H1 (cell line): ENCODE results near the gene ITPK1. TPM values are rescaled to one million over a fixed set of nuclear protein-coding genes. Genes with fewer than 3 reads are reported as not detected.

Experiments
- CTCF ChIA-PET: fragments of 300-600 bp; sonication (Branson Sonifier 250); formaldehyde crosslinking; loops from one replicate; lab custom pipeline; 2021; ENCODE audit not compliant: partially characterized antibody; lab: Charles Lee
- POLR2A ChIA-PET: fragments of 300-600 bp; sonication (Branson Sonifier 250); formaldehyde crosslinking; loops from one replicate; lab custom pipeline; 2021; ENCODE audit warnings: inconsistent platforms; ENCODE audit not compliant: partially characterized antibody; lab: Charles Lee
- DNase-seq, 2 experiments: peaks; one replicate each; pipeline versions ENCODE4 v3.0.0 to v3.0.0-alpha.2; 2010 to 2022; ENCODE audit warnings: low spot score in 2 of 2, low read depth in 1 of 2, mixed read lengths in 1 of 2
- FAIRE-seq: peaks from 2 replicates; lab custom pipeline; 2011; peaks lifted over from hg19 to GRCh38; lab: Jason Lieb, UNC
- H2AFZ ChIP-seq: 2 replicates; pipeline ENCODE4 v1.8.1; 2012; ENCODE audit warnings: low read length, inconsistent platforms
- H2AK5ac ChIP-seq: 2 replicates; pipeline ENCODE4 v1.6.1; 2013; ENCODE audit warnings: low read depth, low read length
- H2BK120ac ChIP-seq: replicated peaks from 2 replicates; pipeline ENCODE3; 2013; ENCODE audit warnings: low read depth, low read length, inconsistent platforms
- H2BK12ac ChIP-seq: 2 replicates; pipeline ENCODE4 v1.6.1; 2013; ENCODE audit warnings: low read depth, low read length
- H2BK15ac ChIP-seq: 2 replicates; pipeline ENCODE4 v1.6.1; 2013; ENCODE audit warnings: low read length
- H2BK20ac ChIP-seq: 2 replicates; pipeline ENCODE4 v1.6.1; 2013; ENCODE audit warnings: low read length
- H2BK5ac ChIP-seq: 2 replicates; pipeline ENCODE4 v1.6.1; 2013; ENCODE audit warnings: low read depth, low read length
- H3K14ac ChIP-seq: 2 replicates; pipeline ENCODE4 v1.6.1; 2013; ENCODE audit warnings: inconsistent platforms; ENCODE audit not compliant: insufficient read length
- H3K18ac ChIP-seq: 2 replicates; pipeline ENCODE4 v1.6.1; 2013; ENCODE audit warnings: low read length; ENCODE audit errors: extremely low read depth
- H3K23ac ChIP-seq: 2 replicates; pipeline ENCODE4 v1.6.1; 2013; ENCODE audit warnings: inconsistent platforms; ENCODE audit not compliant: insufficient read length
- H3K23me2 ChIP-seq: 2 replicates; pipeline ENCODE4 v1.6.1; 2013; ENCODE audit warnings: low read depth, low read length
- H3K27ac ChIP-seq: 2 replicates; pipeline ENCODE4 v1.6.1; 2011; ENCODE audit warnings: low read depth, low read length, inconsistent platforms
- H3K27me3 ChIP-seq, 4 experiments: replicated peaks in 1 of 4; 1 replicate in 1 of 4; 2 replicates in 3 of 4; pipeline versions ENCODE4 v1.6.1 to v1.8.1; 2011 to 2013; ENCODE audit warnings: low read length in 3 of 4, mild to moderate bottlenecking in 3 of 4, inconsistent platforms in 2 of 4, mixed read lengths in 2 of 4, moderate library complexity in 1 of 4; ENCODE audit not compliant: control insufficient read depth in 3 of 4, insufficient read depth in 3 of 4; ENCODE audit errors: extremely low read depth in 1 of 4
- H3K36me3 ChIP-seq, 4 experiments: 2 replicates each; pipeline versions ENCODE4 v1.6.1 to v1.8.1; 2011 to 2013; ENCODE audit warnings: mild to moderate bottlenecking in 4 of 4, low read length in 3 of 4, moderate library complexity in 2 of 4, control low read depth in 1 of 4, inconsistent platforms in 1 of 4; ENCODE audit not compliant: insufficient read depth in 4 of 4, control insufficient read depth in 2 of 4
- H3K4ac ChIP-seq: replicated peaks from 2 replicates; pipeline ENCODE3; 2013; ENCODE audit warnings: low read length, low read depth, mixed read lengths, inconsistent platforms; ENCODE audit not compliant: insufficient read length
- H3K4me1 ChIP-seq, 4 experiments: replicated peaks in 1 of 4; 1 replicate in 1 of 4; 2 replicates in 3 of 4; pipeline versions ENCODE4 v1.6.1 to v1.8.1; 2011 to 2013; ENCODE audit warnings: low read length in 3 of 4, inconsistent platforms in 2 of 4, mixed read lengths in 1 of 4; ENCODE audit not compliant: insufficient read depth in 4 of 4, control insufficient read depth in 3 of 4
- H3K4me2 ChIP-seq, 2 experiments: 2 replicates each; pipeline versions ENCODE4 v1.6.1 to v1.8.1; 2011 to 2013; ENCODE audit warnings: low read depth in 2 of 2, low read length in 2 of 2, control low read depth in 1 of 2, inconsistent platforms in 1 of 2, mild to moderate bottlenecking in 1 of 2; ENCODE audit not compliant: insufficient read depth in 1 of 2
- H3K4me3 ChIP-seq, 4 experiments: fragments of 200-600, 300-600 bp in 1 of 4; sonication (generic), shearing (Covaris generic), sonication (Bioruptor Twin) in 1 of 4; 2 replicates each; pipeline versions ENCODE4 v1.5.1 to v1.8.1; 2011 to 2016; ENCODE audit warnings: low read length in 4 of 4, low read depth in 3 of 4, control low read depth in 2 of 4, inconsistent platforms in 2 of 4, mild to moderate bottlenecking in 2 of 4, mixed read lengths in 1 of 4, moderate library complexity in 1 of 4; ENCODE audit not compliant: insufficient read depth in 2 of 4; ENCODE audit errors: extremely low read depth in 1 of 4
- H3K56ac ChIP-seq: replicated peaks from 2 replicates; pipeline ENCODE3; 2013; ENCODE audit warnings: low read depth, mild to moderate bottlenecking, mixed read lengths, low read length, inconsistent platforms; ENCODE audit not compliant: insufficient read length
- H3K79me1 ChIP-seq: 2 replicates; pipeline ENCODE4 v1.6.1; 2013; ENCODE audit warnings: low read depth, low read length, control low read depth
- H3K79me2 ChIP-seq, 2 experiments: 2 replicates each; pipeline versions ENCODE4 v1.6.1 to v1.8.1; 2012 to 2013; ENCODE audit warnings: low read length in 2 of 2, mild to moderate bottlenecking in 2 of 2, inconsistent platforms in 1 of 2; ENCODE audit not compliant: insufficient read depth in 2 of 2, control insufficient read depth in 1 of 2
- H3K9ac ChIP-seq, 4 experiments: replicated peaks in 1 of 4; 1 replicate in 1 of 4; 2 replicates in 3 of 4; pipeline versions ENCODE4 v1.6.1 to v1.8.1; 2011 to 2013; ENCODE audit warnings: low read depth in 3 of 4, low read length in 3 of 4, control low read depth in 2 of 4, mild to moderate bottlenecking in 2 of 4, moderate library complexity in 2 of 4, inconsistent platforms in 1 of 4; ENCODE audit errors: extremely low read depth in 1 of 4
- H3K9me3 ChIP-seq, 2 experiments: 2 replicates each; pipeline versions ENCODE4 v1.6.1 to v1.8.1; 2012 to 2013; ENCODE audit warnings: mild to moderate bottlenecking in 2 of 2, moderate library complexity in 2 of 2, control low read depth in 1 of 2, inconsistent platforms in 1 of 2, low read depth in 1 of 2, low read length in 1 of 2, mixed read lengths in 1 of 2; ENCODE audit not compliant: insufficient read depth in 2 of 2
- H4K20me1 ChIP-seq, 2 experiments: replicated peaks in 1 of 2; 2 replicates each; pipeline versions ENCODE3 to v1.8.1; 2011 to 2013; ENCODE audit warnings: inconsistent platforms in 2 of 2, low read length in 2 of 2, mild to moderate bottlenecking in 1 of 2; ENCODE audit not compliant: insufficient read depth in 2 of 2, control insufficient read depth in 1 of 2
- H4K5ac ChIP-seq: 2 replicates; pipeline ENCODE4 v1.6.1; 2013; ENCODE audit warnings: low read length, low read depth, mixed read lengths, inconsistent platforms; ENCODE audit not compliant: insufficient read length
- H4K8ac ChIP-seq: 2 replicates; pipeline ENCODE4 v1.8.0; 2013; ENCODE audit warnings: mild to moderate bottlenecking, moderate library complexity, low read length, inconsistent platforms; ENCODE audit not compliant: insufficient read depth; ENCODE audit errors: extremely low read depth
- H4K91ac ChIP-seq: replicated peaks from 2 replicates; pipeline ENCODE3; 2013; ENCODE audit warnings: low read length, mixed read lengths, inconsistent platforms; ENCODE audit not compliant: insufficient read length
- ASH2L ChIP-seq: fragments of 200-600, 300-600 bp; sonication (generic); IDR thresholded peaks from one replicate; pipeline ENCODE4 v1.7.1; 2017; ENCODE audit warnings: low read length
- CTBP2 ChIP-seq: IDR thresholded peaks from 2 replicates; pipeline ENCODE4 v1.7.0; 2011; ENCODE audit warnings: borderline replicate concordance, mild to moderate bottlenecking, moderate library complexity, mixed read lengths, low read length; ENCODE audit not compliant: insufficient read depth, insufficient read length
- NANOG ChIP-seq: IDR thresholded peaks from 2 replicates; pipeline ENCODE4 v1.6.1; 2011; ENCODE audit warnings: low read length, low read depth, mild to moderate bottlenecking, inconsistent platforms; ENCODE audit not compliant: insufficient read depth, poor library complexity, severe bottlenecking
- POLR2A ChIP-seq, 2 experiments: IDR thresholded peaks; 1 replicate in 1 of 2; 2 replicates in 1 of 2; pipeline ENCODE4 v1.6.1; 2011; ENCODE audit warnings: low read depth in 2 of 2, low read length in 2 of 2, mild to moderate bottlenecking in 2 of 2; ENCODE audit errors: control extremely low read depth in 1 of 2
- POLR2AphosphoS5 ChIP-seq: IDR thresholded peaks from 2 replicates; pipeline ENCODE4 v1.6.1; 2011; ENCODE audit warnings: low read depth, low read length
- RAD21 ChIP-seq, 2 experiments: IDR thresholded peaks in 1 of 2; conservative IDR thresholded peaks in 1 of 2; 2 replicates each; pipeline ENCODE4 v1.6.1; 2011; ENCODE audit warnings: low read depth in 2 of 2, low read length in 2 of 2, improper control_type of control experiment in 1 of 2, inconsistent platforms in 1 of 2, mild to moderate bottlenecking in 1 of 2, moderate library complexity in 1 of 2
- SRF ChIP-seq: IDR thresholded peaks from 2 replicates; pipeline ENCODE4 v1.6.1; 2011; ENCODE audit warnings: mild to moderate bottlenecking, low read depth, low read length, moderate library complexity
- SUZ12 ChIP-seq: fragments of 200-600 bp; sonication (generic); IDR thresholded peaks from 2 replicates; pipeline ENCODE4 v1.6.1; 2012; ENCODE audit warnings: mild to moderate bottlenecking, inconsistent platforms, low read length, moderate library complexity, mixed read lengths
- TEAD4 ChIP-seq: IDR thresholded peaks from 2 replicates; pipeline ENCODE4 v1.6.1; 2012; ENCODE audit warnings: low read depth, low read length, inconsistent platforms, mixed read lengths
- ZNF274 ChIP-seq: IDR thresholded peaks from 2 replicates; pipeline ENCODE4 v1.7.0; 2012; ENCODE audit warnings: low read length, borderline replicate concordance; ENCODE audit errors: extremely low read depth
- WGBS, 2 experiments: shearing (Covaris generic) in 1 of 2; methylation state at CpG; one replicate each; pipeline versions ENCODE4 v1.1.6 to v1.1.7; 2013 to 2015; ENCODE audit warnings: low lambda C conversion rate in 2 of 2, mixed read lengths in 2 of 2, inconsistent platforms in 1 of 2, low coverage in 1 of 2, missing lambda C conversion rate in 1 of 2; ENCODE audit not compliant: insufficient replicate concordance in 2 of 2, insufficient coverage in 1 of 2, insufficient read length in 1 of 2; ENCODE audit errors: extremely low coverage in 1 of 2, missing lambda C conversion rate in 1 of 2; 5-methylcytosine and 5-hydroxymethylcytosine counted together
- polyA plus RNA-seq, 7 experiments: library from polyadenylated mRNA; depleted of rRNA in 3 of 7; stranded (reverse) in 5 of 7; unstranded in 2 of 7; fragments of >200 nt in 5 of 7; fragments of 200-250 nt in 2 of 7; gene quantifications; 1 replicate in 5 of 7; 2 replicates in 1 of 7; 4 replicates in 1 of 7; pipeline versions ENCODE4 v1.2.1 to v1.2.3, GENCODE V29; 2011 to 2013; ENCODE audit warnings: missing spikeins in 2 of 7, mixed read lengths in 2 of 7
- total RNA-seq: library from RNA; stranded (reverse); fragmentation: NEBNext Ultra II Directional; extraction: Animal tissue kit (Norgen Biotek cat#: 25700); gene quantifications from 2 replicates; pipeline ENCODE4 v1.2.1, GENCODE V29; 2021
- TF ChIP-seq, protein P1 (sequence below): IDR thresholded peaks from 2 replicates; pipeline ENCODE4 v1.6.1; 2012; ENCODE audit warnings: inconsistent platforms

Gene ITPK1
- total and polyA plus RNA-seq, 2 of the 8 experiments (the other 6 are each of a cell fraction or from before 2014, with no cell fraction given), result 108 to 143 TPM

DNA sequence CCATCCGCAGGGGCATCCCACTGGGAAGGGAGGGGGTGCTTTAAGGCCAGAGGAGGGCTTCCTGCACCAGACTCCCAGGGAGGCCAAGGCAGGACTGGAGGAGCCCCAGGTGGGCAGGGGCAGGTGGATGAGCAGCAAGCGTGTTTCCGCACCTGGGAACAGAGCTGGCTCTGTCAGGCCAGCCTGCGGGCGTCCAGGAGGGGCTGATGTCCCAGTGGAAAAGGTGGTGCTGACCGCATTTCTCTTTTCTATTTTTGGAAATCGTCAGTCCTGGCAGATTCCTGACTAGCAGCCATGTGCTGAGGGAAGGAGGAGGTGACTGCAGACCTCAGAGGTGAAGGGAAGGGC lies 165.6 kb downstream of the ITPK1 start:
- Histone ChIP-seq H3K9me3 (no peaks in the 10 kb centered on the region), H4K91ac (no peak overlapping the region), H2AK5ac (no peak overlapping the region), H3K36me3 (peaks cover 9 to 16% (median 12%) of the 10 kb centered on the region in 4 experiments; a peak in 5 of 8 replicates), H3K79me1 (no peaks in the 10 kb centered on the region), H3K27ac (no peak overlapping the region), H3K4ac (no peak overlapping the region), H3K23ac (no peak overlapping the region), H4K8ac (no peak overlapping the region), H2BK5ac (no peak overlapping the region), H2BK15ac (no peak overlapping the region), H2AFZ (no peak overlapping the region), H3K56ac (no peak overlapping the region), H2BK12ac (no peak overlapping the region), H2BK120ac (no peak overlapping the region), H3K4me2 (no peak overlapping the region), H3K23me2 (no peaks in the 10 kb centered on the region), H3K4me3 (no peak overlapping the region), H3K18ac (no peak overlapping the region), H3K9ac (no peak overlapping the region; a peak in 1 of 7 replicates), H3K27me3 (no peaks in the 10 kb centered on the region), H3K79me2 (no peaks in the 10 kb centered on the region), H3K14ac (no peak overlapping the region), H3K4me1 (peaks cover 0 to 3% (median 0%) of the 10 kb centered on the region in 4 experiments; a peak in 1 of 7 replicates), H4K5ac (no peak overlapping the region), H2BK20ac (no peak overlapping the region), H4K20me1 (peaks cover 0 to 5% of the 10 kb centered on the region in 2 experiments)
- FAIRE-seq, result no peak
- no peak for DNase-seq
- TF ChIP-seq POLR2AphosphoS5 (no peak), ASH2L (no peak), NANOG (no peak), RAD21 (IDR thresholded peaks at IDR 0.05 in 1 of 2, conservative IDR thresholded peaks at IDR 0.05 in 1 of 2; ENCODE audit: low read depth in 2 of 2, low read length in 2 of 2) (no peak), TEAD4 (no peak), SUZ12 (no peak), ZNF274 (no peak), POLR2A (IDR thresholded peaks at IDR 0.05; ENCODE audit: control extremely low read depth in 1 of 2, low read depth in 2 of 2, low read length in 2 of 2) (no peak), CTBP2 (no peak), SRF (no peak)
- TF ChIP-seq, protein P1, sequence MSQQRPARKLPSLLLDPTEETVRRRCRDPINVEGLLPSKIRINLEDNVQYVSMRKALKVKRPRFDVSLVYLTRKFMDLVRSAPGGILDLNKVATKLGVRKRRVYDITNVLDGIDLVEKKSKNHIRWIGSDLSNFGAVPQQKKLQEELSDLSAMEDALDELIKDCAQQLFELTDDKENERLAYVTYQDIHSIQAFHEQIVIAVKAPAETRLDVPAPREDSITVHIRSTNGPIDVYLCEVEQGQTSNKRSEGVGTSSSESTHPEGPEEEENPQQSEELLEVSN, result no peak
- POLR2A ChIA-PET, result interaction anchor here (1.4 kb wide), 1 partner anchor 11 kb away, joined by 3 read pairs; no protein-coding TSS in a partner anchor
- WGBS, 2 experiments, result 100% methylated on average over 7 of the region's 7 CpGs; no CpG with 5 or more reads in 1 of the 2 experiments
- CTCF ChIA-PET, result interaction anchor here (0.6 to 2.5 kb wide), 2 partner anchors 12 to 133 kb away, joined by 3 to 20 read pairs; no protein-coding TSS in a partner anchor
